OCI-LY3 (cell line): Measurements from ENCODE around the gene RGS6.

Experiments
- H2AFZ ChIP-seq: fragments of 200-600, 300-600 bp; shearing (Covaris generic); 2 replicates; pipeline ENCODE4 v1.6.0; 2014; ENCODE audit warnings: antibody characterized with exemption, low read depth, low read length
- H3K27ac ChIP-seq: fragments of 200-600, 300-600 bp; sonication (generic); 2 replicates; pipeline ENCODE4 v1.5.1; 2014; ENCODE audit warnings: mild to moderate bottlenecking, low read length, moderate library complexity, mixed read lengths
- H3K27me3 ChIP-seq: fragments of 200-600, 300-600 bp; sonication (generic); 2 replicates; pipeline ENCODE4 v1.6.1; 2014; ENCODE audit warnings: low read depth, low read length, mixed read lengths
- H3K36me3 ChIP-seq: fragments of 200-600, 300-600 bp; sonication (generic); replicated peaks from 2 replicates; pipeline ENCODE3; 2014; ENCODE audit warnings: low read depth, low read length, mixed read lengths
- H3K4me1 ChIP-seq: fragments of 300-600, 200-600 bp; sonication (generic); 2 replicates; pipeline ENCODE4 v1.6.1; 2014; ENCODE audit warnings: low read length, mixed read lengths
- H3K4me2 ChIP-seq: fragments of 200-600, 300-600 bp; sonication (generic); 2 replicates; pipeline ENCODE4 v1.6.1; 2014; ENCODE audit warnings: low read length, mixed read lengths
- H3K4me3 ChIP-seq: fragments of 300-600, 200-600 bp; sonication (generic); 2 replicates; pipeline ENCODE4 v1.5.1; 2014; ENCODE audit warnings: antibody characterized with exemption, mild to moderate bottlenecking, low read length, moderate library complexity
- H3K79me2 ChIP-seq: fragments of 300-600, 200-600 bp; shearing (Covaris generic); 2 replicates; pipeline ENCODE4 v1.6.1; 2014; ENCODE audit warnings: mild to moderate bottlenecking, low read length, mixed read lengths
- H3K9ac ChIP-seq: fragments of 300-600, 200-600 bp; shearing (Covaris generic); 2 replicates; pipeline ENCODE4 v1.6.0; 2014; ENCODE audit warnings: mild to moderate bottlenecking, low read length, moderate library complexity
- H3K9me3 ChIP-seq: fragments of 200-600, 300-600 bp; shearing (Covaris generic); 2 replicates; pipeline ENCODE4 v1.6.1; 2014; ENCODE audit warnings: low read length, mixed read lengths; ENCODE audit not compliant: insufficient read depth
- H4K20me1 ChIP-seq: fragments of 200-600, 300-600 bp; sonication (generic); 2 replicates; pipeline ENCODE4 v1.6.1; 2016; ENCODE audit warnings: low read length, mixed read lengths; ENCODE audit not compliant: insufficient read depth
- EZH2phosphoT487 ChIP-seq: fragments of 200-600 bp; shearing (Covaris generic); IDR thresholded peaks from 2 replicates; pipeline ENCODE4 v1.6.1; 2018; ENCODE audit warnings: antibody characterized with exemption, mixed run types, low read depth
- TF ChIP-seq, protein P1 (sequence below): fragments of 200-600, 300-600 bp; sonication (generic); IDR thresholded peaks from 2 replicates; pipeline ENCODE4 v1.5.1; 2014; ENCODE audit warnings: antibody characterized with exemption, low read length, low read depth

The RGS6 gene

GRCh38 chr14:72201645-72202044, 269.4 kb downstream of the RGS6 start:
- Histone ChIP-seq H3K79me2 (no peaks in the 10 kb centered on the region), H4K20me1 (no peaks in the 10 kb centered on the region), H3K9ac (no peak overlapping the region), H3K4me1 (no peaks in the 10 kb centered on the region), H3K4me2 (no peak overlapping the region), H3K27me3 (peaks cover 7% of the 10 kb centered on the region; the same call in 1 of the 2 replicates), H3K4me3 (no peak overlapping the region), H3K9me3 (no peaks in the 10 kb centered on the region), H3K27ac (no peak overlapping the region), H3K36me3 (no peaks in the 10 kb centered on the region), H2AFZ (no peak overlapping the region)
- no peak for TF ChIP-seq EZH2phosphoT487
- TF ChIP-seq, protein P1, sequence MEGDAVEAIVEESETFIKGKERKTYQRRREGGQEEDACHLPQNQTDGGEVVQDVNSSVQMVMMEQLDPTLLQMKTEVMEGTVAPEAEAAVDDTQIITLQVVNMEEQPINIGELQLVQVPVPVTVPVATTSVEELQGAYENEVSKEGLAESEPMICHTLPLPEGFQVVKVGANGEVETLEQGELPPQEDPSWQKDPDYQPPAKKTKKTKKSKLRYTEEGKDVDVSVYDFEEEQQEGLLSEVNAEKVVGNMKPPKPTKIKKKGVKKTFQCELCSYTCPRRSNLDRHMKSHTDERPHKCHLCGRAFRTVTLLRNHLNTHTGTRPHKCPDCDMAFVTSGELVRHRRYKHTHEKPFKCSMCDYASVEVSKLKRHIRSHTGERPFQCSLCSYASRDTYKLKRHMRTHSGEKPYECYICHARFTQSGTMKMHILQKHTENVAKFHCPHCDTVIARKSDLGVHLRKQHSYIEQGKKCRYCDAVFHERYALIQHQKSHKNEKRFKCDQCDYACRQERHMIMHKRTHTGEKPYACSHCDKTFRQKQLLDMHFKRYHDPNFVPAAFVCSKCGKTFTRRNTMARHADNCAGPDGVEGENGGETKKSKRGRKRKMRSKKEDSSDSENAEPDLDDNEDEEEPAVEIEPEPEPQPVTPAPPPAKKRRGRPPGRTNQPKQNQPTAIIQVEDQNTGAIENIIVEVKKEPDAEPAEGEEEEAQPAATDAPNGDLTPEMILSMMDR, result no peak

DNA sequence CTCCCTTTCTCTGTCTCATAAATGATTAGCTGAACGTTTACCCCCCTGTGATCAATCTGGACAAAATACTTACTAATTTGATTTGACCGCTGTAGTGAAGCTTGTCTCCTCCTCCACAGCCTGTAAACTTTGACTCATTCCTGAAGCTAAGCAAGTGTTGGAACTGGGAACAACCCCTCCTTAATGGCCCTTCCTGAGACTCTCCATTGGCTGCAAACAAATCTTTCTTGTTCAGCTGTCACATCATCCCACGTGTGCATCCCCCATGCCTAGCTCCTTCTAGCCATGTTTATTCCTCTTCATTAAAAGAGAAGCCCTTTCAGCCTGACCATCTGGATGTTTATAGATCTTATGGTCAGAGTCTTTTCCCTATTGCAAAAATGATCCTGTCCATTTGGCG, 281.2 kb downstream of the RGS6 start:
- Histone ChIP-seq H3K79me2 (no peaks in the 10 kb centered on the region), H3K27me3 (peaks cover 19% of the 10 kb centered on the region; the same call in 1 of the 2 replicates), H3K9me3 (no peaks in the 10 kb centered on the region), H3K4me3 (no peak overlapping the region), H3K4me2 (no peak overlapping the region), H3K9ac (no peak overlapping the region), H4K20me1 (no peaks in the 10 kb centered on the region), H3K4me1 (no peaks in the 10 kb centered on the region), H3K36me3 (no peaks in the 10 kb centered on the region), H2AFZ (no peak overlapping the region), H3K27ac (no peak overlapping the region)
- no peak for TF ChIP-seq EZH2phosphoT487
- TF ChIP-seq, protein P1, result no peak

DNA sequence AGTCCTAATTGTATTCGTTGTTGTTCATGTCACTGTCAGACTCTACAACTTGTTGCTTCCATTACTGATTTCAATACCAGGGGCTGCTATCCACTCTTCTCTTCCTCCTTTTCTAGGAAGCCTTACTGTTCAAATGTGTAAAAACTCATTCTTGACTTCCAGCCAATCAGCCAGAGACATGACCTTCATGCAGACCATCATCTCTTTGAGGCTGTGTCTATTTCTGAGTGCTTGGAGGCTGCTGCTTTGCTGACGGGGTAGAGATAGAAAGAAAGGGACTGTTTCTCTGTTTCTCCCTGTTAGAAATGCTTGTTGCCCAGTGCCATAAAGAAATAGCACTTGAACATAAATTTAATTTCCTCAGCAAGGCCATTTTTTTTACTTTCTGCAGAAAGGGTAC, 282.9 kb downstream of the RGS6 start:
- H3K4me2 ChIP-seq, result no peak overlapping the region
- no peaks in the 10 kb centered on the region for H4K20me1 ChIP-seq
- H3K9ac ChIP-seq, result no peak overlapping the region
- H2AFZ ChIP-seq, result no peak overlapping the region
- no peaks in the 10 kb centered on the region for H3K36me3 ChIP-seq
- H3K4me3 ChIP-seq, result no peak overlapping the region
- no peak overlapping the region for H3K27ac ChIP-seq
- H3K9me3 ChIP-seq, result no peaks in the 10 kb centered on the region
- H3K27me3 ChIP-seq, result peaks cover 15% of the 10 kb centered on the region; the same call in 1 of the 2 replicates
- no peaks in the 10 kb centered on the region for H3K4me1 ChIP-seq
- no peaks in the 10 kb centered on the region for H3K79me2 ChIP-seq
- TF ChIP-seq EZH2phosphoT487, result no peak
- TF ChIP-seq, protein P1, result no peak

DNA sequence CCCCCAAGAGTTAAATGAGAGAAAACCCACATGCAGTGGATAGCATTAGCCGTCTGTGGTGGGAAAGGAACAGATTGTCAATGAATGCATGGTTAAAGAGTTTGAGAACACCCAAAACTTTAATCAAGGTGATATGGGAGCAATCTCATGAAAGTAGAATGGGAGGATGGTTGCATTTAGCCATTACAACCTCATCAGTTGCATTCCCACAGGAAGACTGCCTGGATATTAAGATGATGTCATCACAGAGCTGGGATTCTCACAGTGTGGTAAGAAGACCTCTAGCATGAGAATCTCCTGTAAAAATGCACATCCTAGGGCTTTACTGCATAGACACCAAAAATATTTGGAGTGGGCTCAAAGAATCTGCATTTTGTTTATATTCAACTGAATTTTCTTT, 284.9 kb downstream of the RGS6 start:
- Histone ChIP-seq H2AFZ (no peak overlapping the region), H3K4me3 (no peak overlapping the region), H3K4me2 (no peak overlapping the region), H3K9me3 (peaks cover 5% of the 10 kb centered on the region; the same call in 1 of the 2 replicates), H3K4me1 (no peaks in the 10 kb centered on the region), H3K79me2 (no peaks in the 10 kb centered on the region), H3K27me3 (no peaks in the 10 kb centered on the region), H3K36me3 (no peaks in the 10 kb centered on the region), H3K27ac (no peak overlapping the region), H3K9ac (no peak overlapping the region), H4K20me1 (no peaks in the 10 kb centered on the region)
- TF ChIP-seq EZH2phosphoT487, result no peak
- TF ChIP-seq, protein P1, result no peak
